ENCODE measurements around the gene ARID1B. TPM values are rescaled to one million over a fixed set of nuclear protein-coding genes. Genes with fewer than 3 reads are reported as not detected.

Gene ARID1B
- total and polyA plus RNA-seq, 4 donors = 49.8 to 90.9 (median 59.0) TPM

- Histone ChIP-seq H3K27ac (ENCODE audit: low read depth, low read length) (no peak overlapping the region), H3K9me3 (ENCODE audit: control insufficient read depth, insufficient read depth, low read length) (no peaks in the 10 kb centered on the region), H3K27me3 (ENCODE audit: control insufficient read depth, insufficient read depth, low read length) (peaks cover 2% of the 10 kb centered on the region), H3K36me3 (ENCODE audit: control insufficient read depth, insufficient read depth, low read length) (no peaks in the 10 kb centered on the region), H3K4me1 (ENCODE audit: control insufficient read depth, insufficient read depth, low read length) (peaks cover 25% of the 10 kb centered on the region), H3K4me3 (ENCODE audit: low read depth, low read length) (no peak overlapping the region)
- DNase-seq (ENCODE audit: low read depth in 4 of 6, low spot score in 6 of 6) = no peak
- WGBS (ENCODE audit: insufficient coverage) = 80% methylated on average over 10 of the region's 14 CpGs
Measured at GRCh38 chr6:157246771-157247484, 469.8 kb downstream of the ARID1B start.

DNA sequence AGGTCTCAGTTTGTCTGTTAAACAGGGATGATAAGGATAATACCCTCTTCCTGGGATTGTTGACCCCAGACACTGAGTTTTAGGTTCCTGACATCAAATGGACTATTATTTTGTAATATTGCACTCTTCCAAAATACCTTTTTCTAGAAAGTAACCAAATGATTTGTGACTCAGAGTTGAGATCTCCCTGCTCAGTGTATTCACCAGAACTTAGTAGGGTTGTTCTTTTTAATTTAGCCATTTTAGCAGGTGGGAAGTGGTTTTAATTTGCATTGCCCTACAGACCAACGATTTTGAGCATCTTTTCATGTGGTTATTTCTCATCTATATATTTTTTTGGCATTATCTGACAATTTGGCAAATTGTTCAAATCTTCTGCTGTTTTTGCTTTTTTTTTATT, 471.1 kb downstream of the ARID1B start:
- no peak overlapping the region for H3K27ac ChIP-seq (ENCODE audit: low read depth, low read length)
- H3K4me1 ChIP-seq (ENCODE audit: control insufficient read depth, insufficient read depth, low read length) = peaks cover 25% of the 10 kb centered on the region
- no peak for DNase-seq (ENCODE audit: low read depth in 4 of 6, low spot score in 6 of 6)
- no CpG with 5 or more reads among the region's 1 CpG for WGBS (ENCODE audit: insufficient coverage)
- no peaks in the 10 kb centered on the region for H3K36me3 ChIP-seq (ENCODE audit: control insufficient read depth, insufficient read depth, low read length)
- H3K9me3 ChIP-seq (ENCODE audit: control insufficient read depth, insufficient read depth, low read length) = no peaks in the 10 kb centered on the region
- H3K27me3 ChIP-seq (ENCODE audit: control insufficient read depth, insufficient read depth, low read length) = peaks cover 2% of the 10 kb centered on the region
- no peak overlapping the region for H3K4me3 ChIP-seq (ENCODE audit: low read depth, low read length)

DNA sequence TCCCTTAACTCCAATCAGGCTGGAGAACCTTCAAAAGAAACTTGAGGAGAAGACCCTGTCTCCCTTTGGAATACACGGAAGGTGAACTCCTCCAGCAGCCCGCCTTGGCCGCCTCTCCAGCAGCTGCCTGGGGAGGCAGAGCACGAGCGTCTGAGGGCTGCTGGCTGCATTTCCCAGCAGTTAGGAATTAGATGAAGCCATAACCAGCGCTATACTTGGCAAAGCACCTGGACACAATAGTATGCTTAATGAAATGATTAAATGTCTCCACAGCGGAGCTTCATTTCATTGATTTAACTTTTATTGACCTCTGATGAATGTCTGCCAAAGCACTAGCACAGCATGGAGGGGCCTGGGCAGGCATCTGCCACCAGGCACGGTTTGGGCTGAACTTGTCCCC, 472.6 kb downstream of the ARID1B start:
- Histone ChIP-seq H3K27ac (ENCODE audit: low read depth, low read length) (no peak overlapping the region), H3K36me3 (ENCODE audit: control insufficient read depth, insufficient read depth, low read length) (no peaks in the 10 kb centered on the region), H3K4me1 (ENCODE audit: control insufficient read depth, insufficient read depth, low read length) (peaks cover 24% of the 10 kb centered on the region), H3K27me3 (ENCODE audit: control insufficient read depth, insufficient read depth, low read length) (peaks cover 2% of the 10 kb centered on the region), H3K9me3 (ENCODE audit: control insufficient read depth, insufficient read depth, low read length) (no peaks in the 10 kb centered on the region), H3K4me3 (ENCODE audit: low read depth, low read length) (no peak overlapping the region)
- 56% methylated on average over 7 of the region's 8 CpGs for WGBS (ENCODE audit: insufficient coverage)
- DNase-seq (ENCODE audit: low read depth in 4 of 6, low spot score in 6 of 6) = peak in 2 of 6 donors; percentile 20 to 82

- WGBS (ENCODE audit: insufficient coverage) = 67% methylated on average over 5 of the region's 8 CpGs
- Histone ChIP-seq H3K27me3 (ENCODE audit: control insufficient read depth, insufficient read depth, low read length) (peaks cover 2% of the 10 kb centered on the region), H3K27ac (ENCODE audit: low read depth, low read length) (no peak overlapping the region), H3K4me3 (ENCODE audit: low read depth, low read length) (no peak overlapping the region), H3K4me1 (ENCODE audit: control insufficient read depth, insufficient read depth, low read length) (peaks cover 7% of the 10 kb centered on the region), H3K36me3 (ENCODE audit: control insufficient read depth, insufficient read depth, low read length) (no peaks in the 10 kb centered on the region), H3K9me3 (ENCODE audit: control insufficient read depth, insufficient read depth, low read length) (no peaks in the 10 kb centered on the region)
- peak in 1 of 6 donors; percentile 78 for DNase-seq (ENCODE audit: low read depth in 4 of 6, low spot score in 6 of 6)
Measured at GRCh38 chr6:157251586-157252247, 474.5 kb downstream of the ARID1B start.

DNA sequence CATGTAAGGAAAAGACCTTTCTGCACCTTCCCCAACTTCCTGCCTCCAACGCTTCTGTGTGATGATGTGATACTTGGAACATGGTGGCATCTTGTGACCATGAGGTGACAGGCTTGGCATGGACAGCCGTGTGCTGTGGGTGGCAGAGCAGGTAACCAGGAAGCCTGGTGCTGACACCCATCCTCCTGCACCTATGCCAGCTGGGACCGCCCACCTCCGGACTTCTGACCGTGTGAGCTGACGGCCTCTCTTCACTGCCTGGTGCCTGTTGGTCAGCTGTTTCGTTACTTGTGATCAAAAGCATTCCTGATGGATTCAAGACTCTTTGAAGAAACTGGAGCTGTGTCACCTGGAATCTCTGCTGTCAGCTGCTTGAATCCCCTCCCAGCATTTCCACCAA, 475.8 kb downstream of the ARID1B start:
- Histone ChIP-seq H3K4me1 (ENCODE audit: control insufficient read depth, insufficient read depth, low read length) (peaks cover 6% of the 10 kb centered on the region), H3K36me3 (ENCODE audit: control insufficient read depth, insufficient read depth, low read length) (no peaks in the 10 kb centered on the region), H3K27me3 (ENCODE audit: control insufficient read depth, insufficient read depth, low read length) (peaks cover 2% of the 10 kb centered on the region), H3K27ac (ENCODE audit: low read depth, low read length) (no peak overlapping the region), H3K4me3 (ENCODE audit: low read depth, low read length) (no peak overlapping the region), H3K9me3 (ENCODE audit: control insufficient read depth, insufficient read depth, low read length) (no peaks in the 10 kb centered on the region)
- WGBS (ENCODE audit: insufficient coverage) = 88% methylated on average over 6 of the region's 7 CpGs
- DNase-seq (ENCODE audit: low read depth in 4 of 6, low spot score in 6 of 6) = no peak

DNA sequence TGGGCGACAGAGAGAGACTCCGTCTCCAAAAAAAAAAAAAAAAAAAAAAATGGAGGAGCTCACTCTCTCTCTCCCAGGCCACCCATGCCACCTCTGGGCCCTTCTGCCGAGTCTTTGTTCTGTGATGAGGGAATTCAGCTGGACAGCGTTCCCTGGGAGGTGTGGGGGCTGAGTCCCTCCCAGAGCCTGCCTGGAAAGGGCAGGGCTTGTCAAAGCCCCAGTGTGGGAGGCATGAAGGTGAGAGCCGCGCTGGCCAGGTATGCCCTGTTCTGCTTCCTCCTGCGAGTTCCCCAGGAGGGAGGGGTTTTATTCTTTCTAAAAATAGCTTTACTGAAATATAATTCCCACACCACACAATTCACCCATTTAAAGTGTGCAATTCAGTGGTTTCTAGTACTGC, 476.5 kb downstream of the ARID1B start:
- Histone ChIP-seq H3K36me3 (ENCODE audit: control insufficient read depth, insufficient read depth, low read length) (no peaks in the 10 kb centered on the region), H3K4me3 (ENCODE audit: low read depth, low read length) (no peak overlapping the region), H3K27me3 (ENCODE audit: control insufficient read depth, insufficient read depth, low read length) (peaks cover 2% of the 10 kb centered on the region), H3K27ac (ENCODE audit: low read depth, low read length) (no peak overlapping the region), H3K4me1 (ENCODE audit: control insufficient read depth, insufficient read depth, low read length) (peaks cover 6% of the 10 kb centered on the region), H3K9me3 (ENCODE audit: control insufficient read depth, insufficient read depth, low read length) (no peaks in the 10 kb centered on the region)
- 70% methylated on average over 1 of the region's 7 CpGs for WGBS (ENCODE audit: insufficient coverage)
- no peak for DNase-seq (ENCODE audit: low read depth in 4 of 6, low spot score in 6 of 6)

DNA sequence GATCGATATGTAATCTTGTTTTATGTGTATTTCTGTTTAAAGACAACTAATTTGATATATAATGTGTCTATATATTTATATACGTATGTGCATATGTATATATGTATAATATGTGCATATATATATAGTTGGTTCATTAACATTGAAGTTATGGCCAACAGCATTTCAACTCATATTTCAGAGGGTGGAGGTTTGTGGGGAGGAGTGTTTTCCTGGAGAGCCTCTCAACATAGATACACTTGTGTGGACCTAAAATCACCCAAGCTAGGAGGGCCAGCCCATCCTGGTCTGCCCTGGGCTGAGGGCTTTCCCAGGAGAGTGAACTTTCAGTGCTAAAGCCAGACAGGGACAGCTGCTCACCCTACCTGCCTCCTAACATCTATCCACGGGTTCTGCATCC, 477.4 kb downstream of the ARID1B start:
- H3K36me3 ChIP-seq (ENCODE audit: control insufficient read depth, insufficient read depth, low read length) = no peaks in the 10 kb centered on the region
- H3K27me3 ChIP-seq (ENCODE audit: control insufficient read depth, insufficient read depth, low read length) = no peaks in the 10 kb centered on the region
- no peak for DNase-seq (ENCODE audit: low read depth in 4 of 6, low spot score in 6 of 6)
- no peak overlapping the region for H3K27ac ChIP-seq (ENCODE audit: low read depth, low read length)
- H3K4me1 ChIP-seq (ENCODE audit: control insufficient read depth, insufficient read depth, low read length) = peaks cover 4% of the 10 kb centered on the region
- H3K9me3 ChIP-seq (ENCODE audit: control insufficient read depth, insufficient read depth, low read length) = no peaks in the 10 kb centered on the region
- H3K4me3 ChIP-seq (ENCODE audit: low read depth, low read length) = no peak overlapping the region
- WGBS (ENCODE audit: insufficient coverage) = 69% methylated on average over 1 of the region's 3 CpGs

DNA sequence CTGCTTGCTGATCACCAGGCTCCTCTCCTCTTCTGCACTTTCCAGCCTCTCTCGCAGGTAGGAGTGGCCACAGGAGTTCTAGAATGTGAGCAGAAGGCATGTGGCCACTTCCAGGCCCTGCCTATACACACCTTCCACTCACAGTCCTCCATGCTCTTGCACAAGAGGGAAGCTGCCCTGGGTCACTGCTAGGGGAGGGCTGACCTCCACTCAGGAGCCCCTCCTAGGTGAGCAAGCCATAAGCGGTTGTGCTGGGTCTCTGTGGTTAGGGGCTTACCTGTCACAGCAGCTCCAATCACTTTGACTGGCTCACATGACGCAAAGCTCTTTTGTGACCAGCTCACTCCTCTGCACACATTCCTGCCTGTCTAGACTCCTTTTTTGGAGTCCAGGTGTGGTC, 477.9 kb downstream of the ARID1B start:
- Histone ChIP-seq H3K27me3 (ENCODE audit: control insufficient read depth, insufficient read depth, low read length) (no peaks in the 10 kb centered on the region), H3K27ac (ENCODE audit: low read depth, low read length) (no peak overlapping the region), H3K4me1 (ENCODE audit: control insufficient read depth, insufficient read depth, low read length) (no peaks in the 10 kb centered on the region), H3K9me3 (ENCODE audit: control insufficient read depth, insufficient read depth, low read length) (no peaks in the 10 kb centered on the region), H3K4me3 (ENCODE audit: low read depth, low read length) (no peak overlapping the region), H3K36me3 (ENCODE audit: control insufficient read depth, insufficient read depth, low read length) (no peaks in the 10 kb centered on the region)
- WGBS (ENCODE audit: insufficient coverage) = 95% methylated on average over 2 of the region's 3 CpGs
- DNase-seq (ENCODE audit: low read depth in 4 of 6, low spot score in 6 of 6) = no peak

DNA sequence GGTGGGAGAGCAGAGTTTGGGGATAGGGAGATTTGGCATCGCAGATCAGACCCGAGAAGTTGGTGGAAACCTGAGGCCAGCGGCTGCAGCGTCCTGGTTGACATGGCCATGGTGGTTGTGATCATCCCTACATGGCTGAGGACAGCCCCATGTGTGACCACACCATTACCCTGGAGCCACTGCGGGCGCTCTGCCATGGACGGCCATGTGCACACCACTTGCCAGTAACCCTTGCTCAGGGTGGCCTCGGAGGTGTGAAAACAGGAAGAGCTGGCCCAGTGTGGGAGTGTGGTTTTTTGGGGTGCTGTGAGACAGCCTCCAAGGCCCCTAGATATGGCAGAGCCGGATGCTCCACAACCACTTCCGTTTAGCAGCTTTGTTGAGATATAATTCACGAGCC, 481.7 kb downstream of the ARID1B start:
- Histone ChIP-seq H3K36me3 (ENCODE audit: control insufficient read depth, insufficient read depth, low read length) (no peaks in the 10 kb centered on the region), H3K4me3 (ENCODE audit: low read depth, low read length) (no peak overlapping the region), H3K27me3 (ENCODE audit: control insufficient read depth, insufficient read depth, low read length) (no peaks in the 10 kb centered on the region), H3K4me1 (ENCODE audit: control insufficient read depth, insufficient read depth, low read length) (no peaks in the 10 kb centered on the region), H3K27ac (ENCODE audit: low read depth, low read length) (no peak overlapping the region), H3K9me3 (ENCODE audit: control insufficient read depth, insufficient read depth, low read length) (no peaks in the 10 kb centered on the region)
- WGBS (ENCODE audit: insufficient coverage) = 96% methylated on average over 9 of the region's 11 CpGs
- DNase-seq (ENCODE audit: low read depth in 4 of 6, low spot score in 6 of 6) = no peak

DNA sequence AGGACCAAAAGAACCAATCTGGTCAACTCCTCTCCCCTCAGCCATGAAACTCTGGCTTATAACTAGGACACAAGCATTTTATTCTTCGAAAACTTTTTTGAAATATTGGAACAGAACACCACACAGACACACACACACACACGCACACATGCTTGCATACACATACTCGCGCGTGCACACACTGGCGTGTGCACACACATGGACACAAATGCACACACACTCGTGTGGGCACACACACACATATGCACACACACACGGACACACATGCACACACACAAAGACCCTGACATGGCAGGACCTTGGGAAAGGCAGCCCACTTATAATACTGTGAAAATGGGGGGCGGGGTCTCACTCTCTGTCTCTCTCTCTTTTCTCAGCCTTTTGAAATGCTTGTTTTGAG, 482.3 kb downstream of the ARID1B start:
- WGBS (ENCODE audit: insufficient coverage) = 91% methylated on average over 4 of the region's 9 CpGs
- Histone ChIP-seq H3K9me3 (ENCODE audit: control insufficient read depth, insufficient read depth, low read length) (no peaks in the 10 kb centered on the region), H3K27me3 (ENCODE audit: control insufficient read depth, insufficient read depth, low read length) (no peaks in the 10 kb centered on the region), H3K4me1 (ENCODE audit: control insufficient read depth, insufficient read depth, low read length) (no peaks in the 10 kb centered on the region), H3K4me3 (ENCODE audit: low read depth, low read length) (no peak overlapping the region), H3K27ac (ENCODE audit: low read depth, low read length) (no peak overlapping the region), H3K36me3 (ENCODE audit: control insufficient read depth, insufficient read depth, low read length) (no peaks in the 10 kb centered on the region)
- DNase-seq (ENCODE audit: low read depth in 4 of 6, low spot score in 6 of 6) = no peak
